K562 (cell line): ENCODE results near the gene SYNPO2.

ENCODE experiments used
- CBX2 ChIP-seq: fragments of 200-600 bp; sonication (generic); IDR thresholded peaks from one replicate; pipeline ENCODE4 v1.6.1; 2012; ENCODE audit warnings: mild to moderate bottlenecking, low read length, inconsistent platforms; ENCODE audit not compliant: insufficient read depth, poor library complexity, severe bottlenecking
- CTCF ChIP-seq, 3 experiments: IDR thresholded peaks in 2 of 3; conservative IDR thresholded peaks in 1 of 3; 2 replicates each; pipeline ENCODE4 v1.5.1; 2011 to 2012; ENCODE audit warnings: low read length in 3 of 3, mild to moderate bottlenecking in 3 of 3, control low read depth in 2 of 3, improper control_type of control experiment in 1 of 3, inconsistent platforms in 1 of 3, low read depth in 1 of 3, mixed read lengths in 1 of 3, moderate library complexity in 1 of 3; ENCODE audit not compliant: insufficient read depth in 2 of 3
- HCFC1 ChIP-seq: IDR thresholded peaks from 2 replicates; pipeline ENCODE4 v1.6.1; 2012; ENCODE audit warnings: low read depth, low read length, improper control_type of control experiment
- MAFF ChIP-seq: IDR thresholded peaks from 2 replicates; pipeline ENCODE4 v1.6.1; 2012; ENCODE audit warnings: low read length, improper control_type of control experiment
- POLR2AphosphoS5 ChIP-seq: IDR thresholded peaks from 2 replicates; pipeline ENCODE4 v1.6.1; 2011; ENCODE audit warnings: mild to moderate bottlenecking, low read depth, low read length, moderate library complexity; ENCODE audit not compliant: control insufficient read depth, insufficient read depth
- TAL1 ChIP-seq: fragments of 450-650 bp; IDR thresholded peaks from 2 replicates; pipeline ENCODE4 v1.6.1; 2016; ENCODE audit warnings: mild to moderate bottlenecking
- ZNF639 ChIP-seq, 2 experiments: fragments of 200-800 bp in 1 of 2; sonication (Bioruptor generic) in 1 of 2; sonication (generic) in 1 of 2; formaldehyde crosslinking in 1 of 2; IDR thresholded peaks in 1 of 2; conservative IDR thresholded peaks in 1 of 2; 2 replicates each; pipeline versions ENCODE4 v1.5.0 to v1.6.1; 2016 to 2020; ENCODE audit warnings: missing compliant biosample characterization in 1 of 2, missing genetic modification characterization in 1 of 2, missing genetic modification reagents in 1 of 2

GRCh38 chr4:119068529-119068962 lies 179.9 kb downstream of the SYNPO2 start:
- no peak for TF ChIP-seq CBX2
- no peak for TF ChIP-seq TAL1
- no peak for TF ChIP-seq CTCF (IDR thresholded peaks at IDR 0.05 in 2 of 3, conservative IDR thresholded peaks at IDR 0.05 in 1 of 3; ENCODE audit: insufficient read depth in 2 of 3, low read depth in 1 of 3, low read length in 3 of 3)
- TF ChIP-seq MAFF = no peak
- no peak for TF ChIP-seq POLR2AphosphoS5
- no peak for TF ChIP-seq ZNF639 (CRISPR knock-in tag; conservative IDR thresholded peaks at IDR 0.05 in 1 of 2, IDR thresholded peaks at IDR 0.05 in 1 of 2)
- no peak for TF ChIP-seq HCFC1
